Measurements from ENCODE around the gene PRKCA.

The PRKCA gene

GRCh38 chr17:66655461-66655860 is 353.0 kb downstream of the PRKCA start:
- no peak for DNase-seq (ENCODE audit: low read depth)

- no peak for DNase-seq (ENCODE audit: low read depth)
Observed at GRCh38 chr17:66655861-66656260, 353.4 kb downstream of the PRKCA start.

GRCh38 chr17:66661411-66662256 is 359.2 kb downstream of the PRKCA start:
- DNase-seq (ENCODE audit: low read depth), result no peak

GRCh38 chr17:66662496-66662895 is 360.1 kb downstream of the PRKCA start:
- DNase-seq (ENCODE audit: low read depth), result no peak

- no peak for DNase-seq (ENCODE audit: low read depth)
Observed at GRCh38 chr17:66663041-66663606, 360.7 kb downstream of the PRKCA start.

- no peak for DNase-seq (ENCODE audit: low read depth)
Observed at GRCh38 chr17:66664336-66664735, 361.9 kb downstream of the PRKCA start.

- no peak for DNase-seq (ENCODE audit: low read depth)
Observed at GRCh38 chr17:66665194-66665593, 362.8 kb downstream of the PRKCA start.

GRCh38 chr17:66667090-66667489 is 364.7 kb downstream of the PRKCA start:
- no peak for DNase-seq (ENCODE audit: low read depth)

- DNase-seq (ENCODE audit: low read depth), result no peak
Observed at GRCh38 chr17:66667491-66668030, 365.1 kb downstream of the PRKCA start.

GRCh38 chr17:66670206-66670605 is 367.8 kb downstream of the PRKCA start:
- no peak for DNase-seq (ENCODE audit: low read depth)

GRCh38 chr17:66671156-66671555 is 368.7 kb downstream of the PRKCA start:
- no peak for DNase-seq (ENCODE audit: low read depth)

GRCh38 chr17:66673668-66674276 is 371.4 kb downstream of the PRKCA start:
- DNase-seq (ENCODE audit: low read depth), result peak; percentile 44

- no peak for DNase-seq (ENCODE audit: low read depth)
Observed at GRCh38 chr17:66675273-66675990, 373.0 kb downstream of the PRKCA start.

- DNase-seq (ENCODE audit: low read depth), result no peak
Observed at GRCh38 chr17:66675991-66676371, 373.6 kb downstream of the PRKCA start.

GRCh38 chr17:66676421-66676820 is 374.0 kb downstream of the PRKCA start:
- DNase-seq (ENCODE audit: low read depth), result no peak

GRCh38 chr17:66677201-66677981 is 375.0 kb downstream of the PRKCA start:
- DNase-seq (ENCODE audit: low read depth), result peak; percentile 48

- DNase-seq (ENCODE audit: low read depth), result no peak
Observed at GRCh38 chr17:66678061-66678460, 375.6 kb downstream of the PRKCA start.

GRCh38 chr17:66678827-66679226 is 376.4 kb downstream of the PRKCA start:
- no peak for DNase-seq (ENCODE audit: low read depth)

GRCh38 chr17:66679631-66680517 is 377.5 kb downstream of the PRKCA start:
- DNase-seq (ENCODE audit: low read depth), result no peak

- no peak for DNase-seq (ENCODE audit: low read depth)
Observed at GRCh38 chr17:66682283-66682682, 379.9 kb downstream of the PRKCA start.

GRCh38 chr17:66684261-66684660 is 381.8 kb downstream of the PRKCA start:
- DNase-seq (ENCODE audit: low read depth), result no peak

Data from GM04504 (cell line).